Right atrium auricular region (tissue), 2 donors: Measurements from ENCODE around the gene PLEKHO2. TPM values are rescaled to one million over a fixed set of nuclear protein-coding genes. Genes with fewer than 3 reads are reported as not detected.

ENCODE experiments used
- DNase-seq: peaks from one replicate; pipeline ENCODE4 v3.0.0-alpha.2; 2019; ENCODE audit warnings: low spot score
- H3K27ac ChIP-seq, 2 donors: fragments of 200-600 bp; sonication (generic); 1 replicate in 1 of 2; 2 replicates in 1 of 2; pipeline ENCODE4 v1.5.1; 2016 to 2019
- H3K27me3 ChIP-seq, 2 donors: fragments of 200-600 bp; sonication (generic); one replicate each; pipeline versions ENCODE4 v1.5.1 to v1.6.0; 2017 to 2019
- H3K36me3 ChIP-seq: fragments of 200-600 bp; sonication (generic); one replicate; pipeline ENCODE4 v1.5.1; 2016
- H3K4me1 ChIP-seq, 2 donors: fragments of 200-600 bp; sonication (generic); one replicate each; pipeline versions ENCODE4 v1.5.1 to v1.6.0; 2017 to 2019
- H3K4me3 ChIP-seq, 2 donors: fragments of 200-600 bp; sonication (generic); 1 replicate in 1 of 2; 2 replicates in 1 of 2; pipeline ENCODE4 v1.5.1; 2017 to 2019; ENCODE audit warnings: mild to moderate bottlenecking in 1 of 2, moderate library complexity in 1 of 2
- H3K9me3 ChIP-seq, 2 donors: fragments of 200-600 bp; sonication (generic); one replicate each; pipeline ENCODE4 v1.5.1; 2019
- total RNA-seq, 2 donors: library from RNA; depleted of rRNA; stranded (reverse); fragments of >200 nt; gene quantifications; one replicate each; pipeline ENCODE4 v1.1.0, GENCODE V29; 2016
- TF ChIP-seq, protein P1 (sequence below), 2 donors: fragments of 200-600 bp; sonication (generic); IDR thresholded peaks; one replicate each; pipeline ENCODE4 v1.5.1; 2019; ENCODE audit warnings: antibody characterized with exemption in 2 of 2

The PLEKHO2 gene
- total RNA-seq, 2 donors from 2014 or later: 6.3 to 19.4 TPM

DNA sequence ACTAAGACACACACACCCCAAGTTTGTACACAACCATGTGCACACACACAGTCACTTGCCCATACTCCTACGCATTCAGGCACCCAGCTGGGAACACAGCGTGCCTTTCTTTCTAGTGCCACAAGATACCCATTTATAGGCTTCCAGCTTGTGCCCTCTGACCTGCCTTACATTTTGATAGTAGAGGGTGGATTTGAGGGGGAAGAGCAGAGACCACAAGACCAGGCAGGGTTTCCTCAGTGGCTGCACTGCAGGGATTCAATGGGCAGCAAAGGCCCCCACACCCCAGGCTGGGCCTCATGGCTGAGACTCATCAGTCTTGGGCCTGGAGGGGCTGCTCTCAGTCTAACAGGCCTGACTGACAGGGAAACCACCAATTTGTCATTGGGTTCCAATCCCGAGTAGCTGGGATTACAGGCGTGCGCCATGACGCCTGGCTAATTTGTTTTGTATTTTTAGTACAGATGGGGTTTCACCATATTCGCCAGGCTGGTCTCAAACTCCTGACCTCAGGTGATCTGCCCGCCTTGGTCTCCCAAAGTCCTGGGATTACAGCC lies 51.2 kb downstream of the PLEKHO2 start:
- DNase-seq: no peak
- H3K36me3 ChIP-seq: no peaks in the 10 kb centered on the region
- no peaks in the 10 kb centered on the region for H3K9me3 ChIP-seq
- H3K4me3 ChIP-seq: no peak overlapping the region
- H3K27me3 ChIP-seq: no peaks in the 10 kb centered on the region
- peaks cover 9 to 52% of the 10 kb centered on the region in 2 donors for H3K4me1 ChIP-seq
- TF ChIP-seq, protein P1, sequence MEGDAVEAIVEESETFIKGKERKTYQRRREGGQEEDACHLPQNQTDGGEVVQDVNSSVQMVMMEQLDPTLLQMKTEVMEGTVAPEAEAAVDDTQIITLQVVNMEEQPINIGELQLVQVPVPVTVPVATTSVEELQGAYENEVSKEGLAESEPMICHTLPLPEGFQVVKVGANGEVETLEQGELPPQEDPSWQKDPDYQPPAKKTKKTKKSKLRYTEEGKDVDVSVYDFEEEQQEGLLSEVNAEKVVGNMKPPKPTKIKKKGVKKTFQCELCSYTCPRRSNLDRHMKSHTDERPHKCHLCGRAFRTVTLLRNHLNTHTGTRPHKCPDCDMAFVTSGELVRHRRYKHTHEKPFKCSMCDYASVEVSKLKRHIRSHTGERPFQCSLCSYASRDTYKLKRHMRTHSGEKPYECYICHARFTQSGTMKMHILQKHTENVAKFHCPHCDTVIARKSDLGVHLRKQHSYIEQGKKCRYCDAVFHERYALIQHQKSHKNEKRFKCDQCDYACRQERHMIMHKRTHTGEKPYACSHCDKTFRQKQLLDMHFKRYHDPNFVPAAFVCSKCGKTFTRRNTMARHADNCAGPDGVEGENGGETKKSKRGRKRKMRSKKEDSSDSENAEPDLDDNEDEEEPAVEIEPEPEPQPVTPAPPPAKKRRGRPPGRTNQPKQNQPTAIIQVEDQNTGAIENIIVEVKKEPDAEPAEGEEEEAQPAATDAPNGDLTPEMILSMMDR (IDR thresholded peaks at IDR 0.05): no peak
- H3K27ac ChIP-seq: peak overlapping the region; percentile 84 to 86

DNA sequence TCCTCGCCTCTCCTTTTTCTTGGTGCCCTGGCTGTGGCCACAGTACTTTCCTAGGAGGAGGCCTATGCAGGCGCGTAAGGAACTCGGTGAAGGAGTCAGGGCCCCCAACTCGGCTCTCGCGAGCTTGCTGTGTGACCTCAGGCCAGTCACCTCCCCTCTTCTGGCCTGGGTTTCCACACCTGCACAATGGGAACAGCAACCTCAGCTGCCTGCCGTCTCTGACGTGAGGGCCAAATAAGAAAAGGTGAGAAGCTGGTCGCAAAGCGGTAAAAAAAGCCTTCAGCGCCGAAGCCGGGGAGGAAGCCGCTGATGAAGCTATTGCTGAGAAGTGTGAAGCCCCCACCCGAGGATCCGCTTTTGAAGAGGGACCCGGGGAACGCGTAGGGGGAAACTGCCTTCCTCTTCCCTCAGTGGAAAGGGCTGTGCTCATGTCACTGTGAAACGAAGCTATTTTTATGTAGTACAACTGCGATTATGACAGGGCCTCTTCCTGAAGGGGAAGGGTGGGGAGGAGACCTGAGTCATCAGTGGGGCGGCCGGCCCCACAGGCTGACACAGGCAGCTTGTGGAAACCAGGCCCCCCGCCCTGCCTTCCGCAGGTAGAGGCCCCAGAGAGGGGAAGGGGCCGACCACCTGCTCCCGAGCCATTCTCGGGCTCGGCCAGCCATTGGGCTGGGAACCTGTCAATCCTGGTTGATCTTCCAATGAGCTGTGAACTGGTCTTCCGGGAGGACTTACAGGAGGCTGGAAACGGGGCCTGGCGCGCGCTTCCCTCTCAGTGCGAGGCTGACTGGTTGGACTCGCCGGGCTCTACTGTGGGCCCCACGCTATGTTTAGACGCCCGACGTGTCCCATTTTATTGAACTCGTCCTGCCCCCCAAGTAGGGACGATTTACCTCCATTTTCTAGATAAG lies 52.0 kb downstream of the PLEKHO2 start:
- Histone ChIP-seq H3K36me3 (no peaks in the 10 kb centered on the region), H3K9me3 (no peaks in the 10 kb centered on the region), H3K4me1 (peaks cover 9 to 59% of the 10 kb centered on the region in 2 donors), H3K4me3 (peak overlapping the region; percentile 1 to 34), H3K27ac (peak overlapping the region; percentile 84 to 86), H3K27me3 (no peaks in the 10 kb centered on the region)
- TF ChIP-seq, protein P1 (IDR thresholded peaks at IDR 0.05): no peak
- DNase-seq: peak; percentile 93

DNA sequence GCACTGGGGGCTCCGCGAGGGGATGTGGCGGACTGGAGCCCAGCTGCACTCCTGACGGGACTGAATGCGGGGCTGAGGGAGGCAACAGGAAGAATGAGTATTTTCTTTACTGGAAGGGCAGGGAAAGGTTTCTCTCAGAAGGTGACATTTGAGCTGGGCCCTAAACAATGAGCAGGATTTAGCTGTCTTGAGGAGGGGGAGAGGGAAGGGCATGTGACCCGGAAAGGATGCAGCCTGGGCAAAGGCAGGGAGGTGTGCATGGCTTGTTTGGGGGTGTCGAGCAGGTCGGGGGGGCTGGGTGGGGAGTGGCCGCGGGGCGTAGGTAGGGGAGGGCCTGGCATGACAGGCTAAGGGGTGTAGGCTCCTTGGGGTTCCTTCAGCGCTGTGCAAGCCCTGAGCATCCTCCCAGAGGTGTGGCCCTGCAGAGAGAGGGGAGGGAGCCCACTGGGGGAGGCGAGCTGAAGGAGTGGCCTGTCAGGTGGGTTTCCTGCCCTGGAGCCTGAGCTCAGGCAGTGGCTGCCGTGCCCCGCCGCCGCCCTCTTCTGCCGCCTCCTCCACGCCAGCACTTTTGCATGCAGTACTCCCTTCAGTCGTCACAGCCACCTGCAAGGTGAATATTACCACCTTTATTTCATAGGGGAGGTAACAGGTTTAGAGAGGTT lies 52.8 kb downstream of the PLEKHO2 start:
- no peaks in the 10 kb centered on the region for H3K9me3 ChIP-seq
- no peaks in the 10 kb centered on the region for H3K27me3 ChIP-seq
- no peaks in the 10 kb centered on the region for H3K36me3 ChIP-seq
- H3K4me1 ChIP-seq: peaks cover 9 to 59% of the 10 kb centered on the region in 2 donors
- TF ChIP-seq, protein P1 (IDR thresholded peaks at IDR 0.05): no peak
- peak overlapping the region; percentile 84 to 86 for H3K27ac ChIP-seq
- DNase-seq: no peak
- H3K4me3 ChIP-seq: peak overlapping the region; percentile 1 to 34

DNA sequence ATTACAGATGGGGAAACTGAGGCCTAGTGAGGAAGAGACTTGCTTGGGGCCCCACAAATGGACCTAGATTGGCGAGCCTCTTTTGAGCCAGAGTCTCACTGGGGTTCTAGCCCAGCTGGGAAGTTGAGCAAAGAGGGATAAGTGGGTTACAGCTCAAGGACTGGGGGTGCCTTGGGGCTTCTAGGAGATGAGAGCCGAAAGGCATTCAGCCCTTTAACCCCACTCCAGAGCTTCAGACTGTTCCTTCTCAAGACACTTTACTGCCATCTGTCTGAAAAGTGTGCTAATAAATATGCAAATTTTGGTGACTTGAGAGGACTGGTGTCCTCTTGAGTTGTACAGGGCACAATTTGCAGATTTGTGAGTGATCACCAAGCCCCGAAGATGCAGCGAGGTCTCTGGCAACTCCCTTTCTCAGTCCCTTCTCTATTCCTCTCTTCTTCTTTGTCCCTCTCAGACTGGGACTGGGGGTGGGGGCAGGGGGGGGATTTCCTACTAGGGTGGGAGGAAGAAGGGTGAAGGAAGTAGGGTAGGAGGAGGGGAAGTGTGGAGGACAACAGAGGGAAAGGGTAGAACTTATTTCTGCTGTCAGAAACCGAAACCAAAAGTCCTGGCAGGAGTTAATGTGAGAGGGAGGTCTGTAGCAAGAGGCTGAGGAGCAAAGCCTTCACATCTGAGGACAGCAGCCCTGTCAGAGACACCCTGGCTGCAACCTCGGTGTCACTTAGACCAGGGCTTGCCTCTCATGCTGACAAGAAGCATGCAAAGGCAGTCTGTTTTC lies 53.8 kb downstream of the PLEKHO2 start:
- TF ChIP-seq, protein P1 (IDR thresholded peaks at IDR 0.05): peak in 1 of 2 donors; percentile 10
- Histone ChIP-seq H3K27me3 (no peaks in the 10 kb centered on the region), H3K4me1 (peaks cover 9 to 59% of the 10 kb centered on the region in 2 donors), H3K9me3 (peaks cover 0 to under 1% of the 10 kb centered on the region in 2 donors), H3K36me3 (no peaks in the 10 kb centered on the region), H3K27ac (peak overlapping the region; percentile 84 to 86), H3K4me3 (peak overlapping the region; percentile 2 to 21)
- DNase-seq: no peak

DNA sequence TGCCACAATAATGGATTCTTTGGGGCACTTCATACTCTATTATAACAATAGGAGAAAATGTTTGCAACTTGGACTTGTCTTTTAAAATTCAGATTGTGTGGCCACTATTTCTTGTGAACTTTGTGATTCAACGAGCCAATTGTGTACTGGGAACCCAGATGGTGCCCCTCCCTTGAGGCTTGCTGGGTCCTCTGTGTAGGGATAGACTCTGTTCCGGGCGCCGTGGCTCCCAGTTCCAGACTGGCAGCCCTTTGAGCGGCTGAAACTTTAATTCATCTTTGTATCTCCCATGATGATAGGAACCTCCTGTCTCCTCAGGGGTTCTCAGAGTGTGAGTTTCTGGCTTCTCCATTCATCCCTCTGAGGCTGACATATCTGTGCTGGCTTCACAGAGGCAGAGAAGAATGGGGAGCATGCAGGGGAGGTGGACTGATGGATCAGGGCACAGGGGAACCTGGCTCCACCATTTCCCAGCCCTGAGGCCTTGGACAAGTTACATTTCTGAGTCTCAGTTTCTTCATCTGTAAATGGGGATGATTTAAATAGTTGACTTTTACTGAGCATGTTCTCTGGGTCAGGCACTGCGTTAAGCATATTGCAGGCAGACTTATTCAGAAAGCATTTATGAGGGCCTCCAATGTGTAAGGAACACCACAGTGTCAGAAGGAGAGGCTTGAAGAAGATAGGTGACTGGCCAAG lies 54.8 kb downstream of the PLEKHO2 start:
- Histone ChIP-seq H3K4me3 (no peak overlapping the region), H3K27ac (peak overlapping the region; percentile 84 to 86), H3K4me1 (peaks cover 9 to 59% of the 10 kb centered on the region in 2 donors), H3K9me3 (peaks cover 7 to 11% of the 10 kb centered on the region in 2 donors), H3K36me3 (no peaks in the 10 kb centered on the region), H3K27me3 (no peaks in the 10 kb centered on the region)
- no peak for DNase-seq
- TF ChIP-seq, protein P1 (IDR thresholded peaks at IDR 0.05): no peak
